ENCODE results near the gene FKBP4. TPM values are rescaled to one million over a fixed set of nuclear protein-coding genes. Genes with fewer than 3 reads are reported as not detected.

The FKBP4 gene
- total RNA-seq, 1 experiment from 2014 or later = 76.7 TPM

- H4K20me1 ChIP-seq (ENCODE audit: insufficient read depth, low read depth, low read length) = peaks cover 4% of the 10 kb centered on the region
- H3K9me2 ChIP-seq (replicated peaks; ENCODE audit: insufficient read depth, low read length) = no peaks in the 10 kb centered on the region
- H3K79me2 ChIP-seq (ENCODE audit: low read length) = peaks cover 7% of the 10 kb centered on the region
- no peaks in the 10 kb centered on the region for H3K9me3 ChIP-seq (ENCODE audit: low read length)
- DNase-seq = no peak
- no peak overlapping the region for H3K27ac ChIP-seq (ENCODE audit: low read length)
- H2AFZ ChIP-seq (ENCODE audit: low read length) = no peak overlapping the region
- H3K4me2 ChIP-seq (ENCODE audit: low read depth, low read length, poor library complexity, severe bottlenecking) = no peak overlapping the region
- 0 out of 2 replicates have a peak, but pooled peaks cover under 1% of the 10 kb centered on the region for H3K36me3 ChIP-seq (ENCODE audit: insufficient read depth, low read length)
- no peak overlapping the region for H3K9ac ChIP-seq (ENCODE audit: low read length)
- H3K27me3 ChIP-seq (ENCODE audit: low read length) = no peaks in the 10 kb centered on the region
- peaks cover 6% of the 10 kb centered on the region for H3K4me1 ChIP-seq (ENCODE audit: low read length)
- no peak overlapping the region for H3K4me3 ChIP-seq (ENCODE audit: low read length)
These were observed 3.7 kb upstream of the FKBP4 start for GRCh38 chr12:2791089-2791488.

- Histone ChIP-seq H3K27me3 (ENCODE audit: low read length) (no peaks in the 10 kb centered on the region), H3K4me3 (ENCODE audit: low read length) (no peak overlapping the region), H3K79me2 (ENCODE audit: low read length) (peaks cover 24% of the 10 kb centered on the region), H3K27ac (ENCODE audit: low read length) (no peak overlapping the region), H3K9ac (ENCODE audit: low read length) (no peak overlapping the region), H4K20me1 (ENCODE audit: insufficient read depth, low read depth, low read length) (peaks cover 22% of the 10 kb centered on the region), H2AFZ (ENCODE audit: low read length) (no peak overlapping the region), H3K9me3 (ENCODE audit: low read length) (no peaks in the 10 kb centered on the region), H3K4me2 (ENCODE audit: low read depth, low read length, poor library complexity, severe bottlenecking) (no peak overlapping the region), H3K4me1 (ENCODE audit: low read length) (peaks cover 20% of the 10 kb centered on the region), H3K9me2 (replicated peaks; ENCODE audit: insufficient read depth, low read length) (no peaks in the 10 kb centered on the region), H3K36me3 (ENCODE audit: insufficient read depth, low read length) (peaks cover 19% of the 10 kb centered on the region)
- DNase-seq = no peak
These were observed 1.9 kb upstream of the FKBP4 start for GRCh38 chr12:2792671-2793500.

DNA sequence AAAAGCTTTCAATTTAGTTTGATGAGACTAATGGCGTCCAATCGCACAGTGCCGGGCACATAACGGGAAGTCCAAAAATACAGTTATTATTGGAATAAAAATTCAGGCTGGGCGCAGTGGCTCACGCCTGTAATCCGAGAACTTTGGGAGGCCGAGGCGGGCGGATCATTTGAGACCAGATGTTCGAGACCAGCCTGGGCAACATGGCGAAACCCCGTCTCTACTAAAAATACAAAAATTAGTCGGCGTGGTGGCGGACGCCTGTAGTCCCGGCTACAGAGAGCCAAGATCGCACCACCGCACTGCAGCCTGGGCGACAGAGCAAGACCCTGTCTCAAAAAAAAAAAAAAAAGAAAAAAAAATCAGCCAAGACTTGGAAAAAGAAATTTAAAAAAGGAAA lies 1.2 kb upstream of the FKBP4 start:
- H3K4me1 ChIP-seq (ENCODE audit: low read length) = peaks cover 20% of the 10 kb centered on the region
- H3K36me3 ChIP-seq (ENCODE audit: insufficient read depth, low read length) = peaks cover 25% of the 10 kb centered on the region
- H4K20me1 ChIP-seq (ENCODE audit: insufficient read depth, low read depth, low read length) = peaks cover 26% of the 10 kb centered on the region
- H3K79me2 ChIP-seq (ENCODE audit: low read length) = peaks cover 31% of the 10 kb centered on the region
- DNase-seq = no peak
- H3K9me2 ChIP-seq (replicated peaks; ENCODE audit: insufficient read depth, low read length) = no peaks in the 10 kb centered on the region
- H3K9ac ChIP-seq (ENCODE audit: low read length) = no peak overlapping the region
- H3K4me3 ChIP-seq (ENCODE audit: low read length) = no peak overlapping the region
- no peak overlapping the region for H3K4me2 ChIP-seq (ENCODE audit: low read depth, low read length, poor library complexity, severe bottlenecking)
- no peak overlapping the region for H2AFZ ChIP-seq (ENCODE audit: low read length)
- no peaks in the 10 kb centered on the region for H3K9me3 ChIP-seq (ENCODE audit: low read length)
- no peaks in the 10 kb centered on the region for H3K27me3 ChIP-seq (ENCODE audit: low read length)
- H3K27ac ChIP-seq (ENCODE audit: low read length) = no peak overlapping the region

DNA sequence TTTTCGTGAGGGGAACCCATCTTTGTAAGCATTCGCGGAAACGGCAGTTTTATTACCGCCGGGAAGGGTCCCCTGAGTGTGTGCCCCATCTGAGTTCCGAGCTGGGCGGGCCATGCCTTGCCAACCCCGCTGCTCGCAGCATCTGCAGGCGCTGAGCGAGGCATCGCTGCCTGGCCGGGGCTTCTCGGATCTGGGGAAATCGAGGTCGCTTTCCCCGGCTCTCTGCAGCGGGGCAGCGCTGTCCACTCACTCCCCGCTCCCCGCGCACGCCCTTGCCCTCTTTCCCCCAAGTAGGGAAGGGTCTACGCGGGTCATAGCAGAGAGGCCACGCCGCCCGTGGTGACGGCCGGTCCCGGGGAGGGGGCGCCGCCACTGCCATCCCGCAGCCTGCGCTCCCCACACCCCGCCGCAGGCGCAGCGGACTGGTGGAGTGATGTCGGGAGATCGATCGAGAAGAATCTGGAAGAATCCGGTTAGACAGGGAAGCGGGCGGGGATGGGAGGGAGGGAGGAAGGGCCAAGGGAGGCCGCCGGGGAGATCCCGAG lies 507 bp upstream of the FKBP4 start:
- H3K4me1 ChIP-seq (ENCODE audit: low read length) = peaks cover 20% of the 10 kb centered on the region
- H3K9me3 ChIP-seq (ENCODE audit: low read length) = no peaks in the 10 kb centered on the region
- H3K27me3 ChIP-seq (ENCODE audit: low read length) = no peaks in the 10 kb centered on the region
- H2AFZ ChIP-seq (ENCODE audit: low read length) = no peak overlapping the region
- H3K9ac ChIP-seq (ENCODE audit: low read length) = peak overlapping the region; percentile 84
- peak overlapping the region; percentile 92; the same call in 1 of the 2 replicates for H3K4me3 ChIP-seq (ENCODE audit: low read length)
- no peak overlapping the region for H3K27ac ChIP-seq (ENCODE audit: low read length)
- peaks cover 32% of the 10 kb centered on the region for H3K36me3 ChIP-seq (ENCODE audit: insufficient read depth, low read length)
- peaks cover 29% of the 10 kb centered on the region for H4K20me1 ChIP-seq (ENCODE audit: insufficient read depth, low read depth, low read length)
- no peaks in the 10 kb centered on the region for H3K9me2 ChIP-seq (replicated peaks; ENCODE audit: insufficient read depth, low read length)
- peaks cover 38% of the 10 kb centered on the region for H3K79me2 ChIP-seq (ENCODE audit: low read length)
- no peak for DNase-seq
- H3K4me2 ChIP-seq (ENCODE audit: low read depth, low read length, poor library complexity, severe bottlenecking) = peak overlapping the region; percentile 81

DNA sequence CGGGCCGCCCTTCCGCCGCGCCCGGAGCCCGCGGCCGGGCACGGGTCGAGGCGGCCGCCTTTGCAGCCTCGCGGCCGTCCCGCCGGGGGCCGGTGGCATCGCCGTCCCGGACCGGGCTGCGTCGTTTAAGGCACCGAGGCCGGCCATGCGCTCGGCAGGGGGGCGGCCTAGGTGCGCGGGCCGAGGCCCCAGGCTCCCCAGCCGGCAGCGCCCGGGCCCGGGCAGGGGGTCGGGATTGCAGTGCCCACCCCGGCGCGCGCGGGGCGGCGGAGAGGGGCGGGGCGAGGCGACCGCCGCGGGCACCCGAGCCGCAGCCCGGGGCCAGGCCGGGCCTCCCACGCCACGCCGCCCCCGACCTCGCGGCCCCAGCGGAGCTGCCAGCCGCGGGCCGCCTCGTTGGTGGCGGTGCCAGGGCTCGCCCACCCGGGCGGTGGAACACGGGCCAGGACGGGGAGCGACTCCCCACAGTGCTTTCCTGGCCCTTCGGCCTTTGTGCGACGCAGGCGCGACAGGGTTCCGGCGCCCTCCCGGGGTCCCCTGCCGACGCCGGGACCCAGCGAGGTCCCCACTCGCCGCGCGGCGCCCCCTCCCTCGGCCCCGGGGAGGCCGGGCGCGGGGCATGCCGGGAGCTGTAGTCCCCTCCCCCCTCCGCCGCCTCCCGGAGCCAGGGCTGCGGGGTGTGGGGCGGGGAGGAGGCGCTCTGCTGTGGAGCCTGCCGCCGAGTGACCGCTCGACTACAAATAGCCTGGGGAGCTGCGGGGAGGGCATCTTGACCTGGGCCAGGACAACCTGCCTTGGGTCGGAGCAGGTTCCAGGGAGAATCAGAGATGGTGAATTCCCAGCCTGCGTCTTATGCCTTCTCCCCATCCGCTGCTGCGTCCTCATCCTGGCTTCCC lies 769 bp downstream of the FKBP4 start:
- Histone ChIP-seq H3K9me2 (replicated peaks; ENCODE audit: insufficient read depth, low read length) (no peaks in the 10 kb centered on the region), H2AFZ (ENCODE audit: low read length) (no peak overlapping the region), H4K20me1 (ENCODE audit: insufficient read depth, low read depth, low read length) (peaks cover 34% of the 10 kb centered on the region), H3K9me3 (ENCODE audit: low read length) (no peaks in the 10 kb centered on the region), H3K36me3 (ENCODE audit: insufficient read depth, low read length) (peaks cover 44% of the 10 kb centered on the region), H3K4me3 (ENCODE audit: low read length) (peak overlapping the region; percentile 92), H3K79me2 (ENCODE audit: low read length) (peaks cover 44% of the 10 kb centered on the region), H3K9ac (ENCODE audit: low read length) (peak overlapping the region; percentile 84), H3K27ac (ENCODE audit: low read length) (peak overlapping the region; percentile 46), H3K4me2 (ENCODE audit: low read depth, low read length, poor library complexity, severe bottlenecking) (peak overlapping the region; percentile 90), H3K27me3 (ENCODE audit: low read length) (no peaks in the 10 kb centered on the region), H3K4me1 (ENCODE audit: low read length) (peaks cover 20% of the 10 kb centered on the region)
- DNase-seq = peak; percentile 88

- Histone ChIP-seq H3K27me3 (ENCODE audit: low read length) (no peaks in the 10 kb centered on the region), H2AFZ (ENCODE audit: low read length) (no peak overlapping the region), H3K27ac (ENCODE audit: low read length) (peak overlapping the region; percentile 46)
These were observed 1.5 kb downstream of the FKBP4 start for GRCh38 chr12:2796187-2796666.

GRCh38 chr12:2797721-2798418 lies 3.1 kb downstream of the FKBP4 start:
- Histone ChIP-seq H4K20me1 (ENCODE audit: insufficient read depth, low read depth, low read length) (peaks cover 37% of the 10 kb centered on the region), H3K27me3 (ENCODE audit: low read length) (no peaks in the 10 kb centered on the region), H3K4me1 (ENCODE audit: low read length) (peaks cover 20% of the 10 kb centered on the region), H3K27ac (ENCODE audit: low read length) (no peak overlapping the region), H3K36me3 (ENCODE audit: insufficient read depth, low read length) (peaks cover 64% of the 10 kb centered on the region), H3K79me2 (ENCODE audit: low read length) (peaks cover 44% of the 10 kb centered on the region), H3K9me3 (ENCODE audit: low read length) (no peaks in the 10 kb centered on the region), H3K9ac (ENCODE audit: low read length) (no peak overlapping the region), H3K4me2 (ENCODE audit: low read depth, low read length, poor library complexity, severe bottlenecking) (no peak overlapping the region), H2AFZ (ENCODE audit: low read length) (no peak overlapping the region), H3K4me3 (ENCODE audit: low read length) (no peak overlapping the region), H3K9me2 (replicated peaks; ENCODE audit: insufficient read depth, low read length) (no peaks in the 10 kb centered on the region)
- DNase-seq = no peak

More at GRCh38 chr12:2796187-2796666, 1.5 kb downstream of the FKBP4 start:
- Histone ChIP-seq H3K9me2 (replicated peaks; ENCODE audit: insufficient read depth, low read length) (no peaks in the 10 kb centered on the region), H3K9ac (ENCODE audit: low read length) (peak overlapping the region; percentile 84), H3K9me3 (ENCODE audit: low read length) (no peaks in the 10 kb centered on the region), H3K4me2 (ENCODE audit: low read depth, low read length, poor library complexity, severe bottlenecking) (peak overlapping the region; percentile 90), H3K4me1 (ENCODE audit: low read length) (peaks cover 20% of the 10 kb centered on the region), H3K4me3 (ENCODE audit: low read length) (peak overlapping the region; percentile 92), H4K20me1 (ENCODE audit: insufficient read depth, low read depth, low read length) (peaks cover 34% of the 10 kb centered on the region), H3K36me3 (ENCODE audit: insufficient read depth, low read length) (peaks cover 49% of the 10 kb centered on the region), H3K79me2 (ENCODE audit: low read length) (peaks cover 44% of the 10 kb centered on the region)
- DNase-seq = no peak
